HEK293 (cell line): Measurements from ENCODE around the gene HNRNPM.
"Not testable (repeated sequence)": the region's sequence is repeated elsewhere in the genome, so short reads cannot be mapped to it uniquely, and the experiment has no call there.

Source experiments
- CTCF ChIA-PET: fragments of 350-600 bp; formaldehyde crosslinking; extraction: SDS; loops from one replicate; lab custom pipeline; 2021; ENCODE audit warnings: antibody characterized with exemption; lab: Yijun Ruan, JAX
- POLR2A ChIA-PET: fragments of 300-600 bp; formaldehyde crosslinking; extraction: SDS; loops from one replicate; lab custom pipeline; 2020; ENCODE audit warnings: antibody characterized with exemption, inconsistent platforms; lab: Yijun Ruan, JAX
- H3K27ac ChIP-seq: fragments of 200-500 bp; sonication (Bioruptor generic); 2 replicates; pipeline ENCODE4 v1.5.1; 2014; ENCODE audit warnings: low read depth, low read length, control low read depth, inconsistent platforms; ENCODE audit errors: extremely low read depth
- H3K36me3 ChIP-seq, 2 experiments: fragments of 200-500 bp in 1 of 2; sonication (Bioruptor generic) in 1 of 2; 1 replicate in 1 of 2; 2 replicates in 1 of 2; pipeline ENCODE4 v1.5.1; 2014 to 2017; ENCODE audit warnings: inconsistent platforms in 2 of 2, low read length in 2 of 2; ENCODE audit not compliant: control insufficient read depth in 2 of 2, insufficient read depth in 1 of 2
- H3K4me1 ChIP-seq: fragments of 200-500 bp; sonication (Bioruptor generic); 2 replicates; pipeline ENCODE4 v1.5.1; 2014; ENCODE audit warnings: mild to moderate bottlenecking, low read length, inconsistent platforms; ENCODE audit not compliant: control insufficient read depth, insufficient read depth
- H3K4me3 ChIP-seq: 2 replicates; pipeline ENCODE4 v1.5.1; 2011; ENCODE audit warnings: low read depth, mild to moderate bottlenecking, control low read depth, low read length, moderate library complexity
- H3K9me3 ChIP-seq: fragments of 200-500 bp; sonication (Bioruptor generic); 2 replicates; pipeline ENCODE4 v1.5.1; 2014; ENCODE audit warnings: low read depth, low read length, inconsistent platforms; ENCODE audit not compliant: control insufficient read depth, insufficient read depth
- KLF1 ChIP-seq: fragments of 450-650 bp; formaldehyde crosslinking; IDR thresholded peaks from 2 replicates; pipeline ENCODE4 v1.5.1; 2016; ENCODE audit warnings: missing biosample characterization, missing genetic modification characterization
- KLF17 ChIP-seq: fragments of 450-650 bp; formaldehyde crosslinking; IDR thresholded peaks from 2 replicates; pipeline ENCODE4 v1.5.1; 2016; ENCODE audit warnings: missing biosample characterization, missing genetic modification characterization
- SP2 ChIP-seq: fragments of 450-650 bp; formaldehyde crosslinking; IDR thresholded peaks from 2 replicates; pipeline ENCODE4 v1.5.1; 2016; ENCODE audit warnings: missing biosample characterization, missing genetic modification characterization
- YY2 ChIP-seq: fragments of 450-650 bp; formaldehyde crosslinking; IDR thresholded peaks from 2 replicates; pipeline ENCODE4 v1.5.1; 2016; ENCODE audit warnings: missing biosample characterization, missing genetic modification characterization
- ZBTB20 ChIP-seq: fragments of 450-650 bp; formaldehyde crosslinking; IDR thresholded peaks from 2 replicates; pipeline ENCODE4 v1.5.1; 2016; ENCODE audit warnings: missing biosample characterization, missing genetic modification characterization
- ZBTB49 ChIP-seq: fragments of 450-650 bp; formaldehyde crosslinking; IDR thresholded peaks from 2 replicates; pipeline ENCODE4 v1.5.1; 2016; ENCODE audit warnings: missing biosample characterization, missing genetic modification characterization, low read depth
- ZFHX2 ChIP-seq: fragments of 450-650 bp; formaldehyde crosslinking; conservative IDR thresholded peaks from 2 replicates; pipeline ENCODE4 v1.5.1; 2016; ENCODE audit warnings: missing biosample characterization, missing genetic modification characterization
- ZFP3 ChIP-seq: fragments of 450-650 bp; formaldehyde crosslinking; IDR thresholded peaks from 2 replicates; pipeline ENCODE4 v1.5.1; 2016; ENCODE audit warnings: low read depth, missing biosample characterization, missing genetic modification characterization
- ZIC2 ChIP-seq: fragments of 450-650 bp; formaldehyde crosslinking; IDR thresholded peaks from 2 replicates; pipeline ENCODE4 v1.5.1; 2016; ENCODE audit warnings: missing biosample characterization, missing genetic modification characterization
- ZNF132 ChIP-seq: fragments of 450-650 bp; formaldehyde crosslinking; IDR thresholded peaks from 2 replicates; pipeline ENCODE4 v1.5.1; 2017; ENCODE audit warnings: missing biosample characterization, missing genetic modification characterization, borderline replicate concordance
- ZNF157 ChIP-seq: fragments of 450-650 bp; formaldehyde crosslinking; IDR thresholded peaks from 2 replicates; pipeline ENCODE4 v1.5.1; 2016; ENCODE audit warnings: missing biosample characterization, missing genetic modification characterization
- ZNF221 ChIP-seq: fragments of 450-650 bp; formaldehyde crosslinking; IDR thresholded peaks from 2 replicates; pipeline ENCODE4 v1.5.1; 2017; ENCODE audit warnings: missing biosample characterization, missing genetic modification characterization, borderline replicate concordance
- ZNF292 ChIP-seq: fragments of 450-650 bp; formaldehyde crosslinking; IDR thresholded peaks from 2 replicates; pipeline ENCODE4 v1.5.1; 2016; ENCODE audit warnings: low read depth, missing biosample characterization, missing genetic modification characterization, borderline replicate concordance
- ZNF302 ChIP-seq: fragments of 450-650 bp; formaldehyde crosslinking; IDR thresholded peaks from 2 replicates; pipeline ENCODE4 v1.5.1; 2016; ENCODE audit warnings: missing biosample characterization, missing genetic modification characterization, low read depth
- ZNF366 ChIP-seq: fragments of 450-650 bp; formaldehyde crosslinking; conservative IDR thresholded peaks from 2 replicates; pipeline ENCODE4 v1.5.1; 2016; ENCODE audit warnings: missing biosample characterization, missing genetic modification characterization
- ZNF394 ChIP-seq: fragments of 450-650 bp; formaldehyde crosslinking; IDR thresholded peaks from 2 replicates; pipeline ENCODE4 v1.5.1; 2016; ENCODE audit warnings: missing biosample characterization, missing genetic modification characterization, mild to moderate bottlenecking, moderate library complexity, borderline replicate concordance
- ZNF513 ChIP-seq: fragments of 450-650 bp; IDR thresholded peaks from 2 replicates; pipeline ENCODE4 v1.5.1; 2018; ENCODE audit warnings: missing biosample characterization, missing genetic modification characterization
- ZNF600 ChIP-seq: fragments of 450-650 bp; formaldehyde crosslinking; IDR thresholded peaks from 2 replicates; pipeline ENCODE4 v1.5.1; 2016; ENCODE audit warnings: missing biosample characterization, missing genetic modification characterization
- ZNF623 ChIP-seq: fragments of 450-650 bp; formaldehyde crosslinking; IDR thresholded peaks from 2 replicates; pipeline ENCODE4 v1.5.1; 2016; ENCODE audit warnings: missing biosample characterization, missing genetic modification characterization
- ZNF692 ChIP-seq: fragments of 450-650 bp; formaldehyde crosslinking; IDR thresholded peaks from 2 replicates; pipeline ENCODE4 v1.5.1; 2016; ENCODE audit warnings: missing biosample characterization, missing genetic modification characterization
- ZNF76 ChIP-seq: fragments of 450-650 bp; formaldehyde crosslinking; IDR thresholded peaks from 2 replicates; pipeline ENCODE4; 2016; ENCODE audit warnings: low read depth, missing biosample characterization, missing genetic modification characterization, borderline replicate concordance

Gene HNRNPM

GRCh38 chr19:8425331-8425730 lies 19.4 kb upstream of the HNRNPM start:
- not testable (repeated sequence) for H3K27ac ChIP-seq, H3K9me3 ChIP-seq, H3K4me1 ChIP-seq, H3K36me3 ChIP-seq, H3K4me3 ChIP-seq
- CTCF ChIA-PET, result interaction anchor here (0.6 to 2.4 kb wide), 3 partner anchors 12 to 369 kb away, joined by 3 to 17 read pairs (median 3); partner anchors contain the start of gene MARCHF2
- peak; percentile 29; the same call in 1 of the 2 replicates for TF ChIP-seq ZNF600 (tag by site-specific recombination)
- POLR2A ChIA-PET, result interaction anchor here (3.3 kb wide), 1 partner anchor 11 kb away, joined by 48 read pairs; the partner anchor contains the start of gene MARCHF2

- CTCF ChIA-PET, result interaction anchor here (0.6 to 2.4 kb wide), 3 partner anchors 9 to 136 kb away, joined by 3 to 17 read pairs (median 3); partner anchors contain the start of gene MARCHF2
- no peak overlapping the region for H3K4me3 ChIP-seq
- no peaks in the 10 kb centered on the region for H3K9me3 ChIP-seq
- H3K27ac ChIP-seq, result no peak overlapping the region
- POLR2A ChIA-PET, result no interaction called here
- H3K4me1 ChIP-seq, result peaks cover 4% of the 10 kb centered on the region
- TF ChIP-seq ZFP3 (tag by site-specific recombination) (peak; percentile 97), ZIC2 (no peak)
- TF ChIP-seq, all 188 proteins: peak for 1
- H3K36me3 ChIP-seq, result peaks cover 0 to 13% of the 10 kb centered on the region in 2 experiments; a peak in 1 of 3 replicates
Observed at GRCh38 chr19:8426283-8426682, 18.5 kb upstream of the HNRNPM start.

GRCh38 chr19:8429044-8429443 lies 15.7 kb upstream of the HNRNPM start:
- no peaks in the 10 kb centered on the region for H3K9me3 ChIP-seq
- ChIA-PET CTCF (no interaction called here), POLR2A (interaction anchor here (0.7 kb wide), 1 partner anchor 62 kb away, joined by 6 read pairs; no protein-coding TSS in a partner anchor)
- TF ChIP-seq ZNF157 (no peak), ZNF623 (peak; percentile 61), ZFHX2 (tag by site-specific recombination) (0 out of 2 replicates have a peak, but pooled peaks have one; percentile 17)
- H3K27ac ChIP-seq, result no peak overlapping the region
- no peak overlapping the region for H3K4me3 ChIP-seq
- peaks cover 0 to 4% of the 10 kb centered on the region in 2 experiments; a peak in 1 of 3 replicates for H3K36me3 ChIP-seq
- H3K4me1 ChIP-seq, result no peaks in the 10 kb centered on the region

GRCh38 chr19:8429826-8430225 lies 14.9 kb upstream of the HNRNPM start:
- no peaks in the 10 kb centered on the region for H3K9me3 ChIP-seq
- CTCF ChIA-PET, result interaction anchor here (0.6 kb wide), 1 partner anchor 79 kb away, joined by 3 read pairs; no protein-coding TSS in a partner anchor
- H3K27ac ChIP-seq, result no peak overlapping the region
- H3K4me1 ChIP-seq, result no peaks in the 10 kb centered on the region
- H3K36me3 ChIP-seq, result peaks cover 0 to 4% of the 10 kb centered on the region in 2 experiments; a peak in 1 of 3 replicates
- H3K4me3 ChIP-seq, result no peak overlapping the region
- POLR2A ChIA-PET, result interaction anchor here (0.7 kb wide), 1 partner anchor 63 kb away, joined by 6 read pairs; no protein-coding TSS in a partner anchor
- TF ChIP-seq ZNF76 (tag by site-specific recombination) (no peak), SP2 (tag by site-specific recombination) (no peak), KLF1 (tag by site-specific recombination) (no peak), ZNF132 (tag by site-specific recombination) (no peak), ZNF600 (tag by site-specific recombination) (no peak), ZBTB49 (tag by site-specific recombination) (no peak), YY2 (no peak), ZNF692 (tag by site-specific recombination) (no peak), ZNF366 (tag by site-specific recombination) (no peak), ZNF302 (tag by site-specific recombination) (no peak), ZNF157 (no peak), ZBTB20 (tag by site-specific recombination) (no peak), ZNF513 (tag by site-specific recombination) (no peak), KLF17 (tag by site-specific recombination) (no peak), ZNF221 (no peak), ZNF292 (tag by site-specific recombination) (no peak), ZNF394 (tag by site-specific recombination) (no peak)
